Effector memory CD8-positive, alpha-beta T cell (primary cell): ENCODE data around the gene AQP7.
"Not testable (repeated sequence)": the region's sequence is repeated elsewhere in the genome, so short reads cannot be mapped to it uniquely, and the experiment has no call there.

Experiments
- ATAC-seq: fragments of 150-1000 bp; cut with Tn5 transposase; replicated peaks from 2 replicates; pipeline ENCODE4 v1.10.0; 2021; ENCODE audit warnings: mild to moderate bottlenecking, moderate library complexity
- DNase-seq, 3 experiments: peaks; one replicate each; pipeline ENCODE4 v3.0.0; 2021
- H3K27ac Mint-ChIP-seq, 2 donors: one replicate each; pipeline ENCODE4 v1.8.0; 2022; ENCODE audit warnings: mild to moderate bottlenecking in 2 of 2, mixed read lengths in 2 of 2, moderate library complexity in 2 of 2
- H3K27me3 Mint-ChIP-seq, 2 donors: one replicate each; pipeline ENCODE4 v1.8.0; 2022; ENCODE audit warnings: mixed read lengths in 2 of 2
- H3K36me3 Mint-ChIP-seq: one replicate; pipeline ENCODE4 v1.8.0; 2022; ENCODE audit warnings: mild to moderate bottlenecking, moderate library complexity, mixed read lengths; ENCODE audit not compliant: insufficient read depth
- H3K4me1 Mint-ChIP-seq, 2 donors: one replicate each; pipeline ENCODE4 v1.8.0; 2022; ENCODE audit warnings: low read depth in 2 of 2, mixed read lengths in 2 of 2
- H3K4me3 Mint-ChIP-seq, 2 donors: one replicate each; pipeline ENCODE4 v1.8.0; 2022; ENCODE audit warnings: mild to moderate bottlenecking in 2 of 2, mixed read lengths in 2 of 2, moderate library complexity in 2 of 2
- H3K9me3 Mint-ChIP-seq, 2 donors: one replicate each; pipeline ENCODE4 v1.8.0; 2022; ENCODE audit warnings: mixed read lengths in 2 of 2

Gene AQP7

DNA sequence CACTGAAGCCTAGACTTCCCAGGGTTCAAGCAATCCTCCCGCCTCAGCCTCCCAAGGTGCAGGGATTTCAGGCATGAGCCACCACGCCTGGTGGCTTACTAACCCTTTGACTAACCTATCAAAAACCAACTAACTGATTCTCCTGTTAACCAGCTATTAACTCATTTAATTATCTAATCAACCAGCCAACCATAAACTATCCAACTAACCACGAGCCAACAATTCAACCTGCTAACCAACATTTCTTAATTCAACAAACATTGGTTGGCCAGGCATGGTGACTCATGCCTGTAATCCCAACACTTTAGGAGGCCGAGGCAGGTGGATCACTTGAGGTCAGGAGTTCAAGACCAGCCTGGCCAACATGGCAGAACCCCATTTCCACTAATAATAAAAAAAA, 3.3 kb downstream of the AQP7 start:
- not testable (repeated sequence) for H3K9me3 Mint-ChIP-seq, H3K27ac Mint-ChIP-seq, H3K4me3 Mint-ChIP-seq, H3K36me3 Mint-ChIP-seq, DNase-seq, H3K4me1 Mint-ChIP-seq, ATAC-seq
- peaks cover 8 to 19% of the 10 kb centered on the region in 2 donors for H3K27me3 Mint-ChIP-seq

DNA sequence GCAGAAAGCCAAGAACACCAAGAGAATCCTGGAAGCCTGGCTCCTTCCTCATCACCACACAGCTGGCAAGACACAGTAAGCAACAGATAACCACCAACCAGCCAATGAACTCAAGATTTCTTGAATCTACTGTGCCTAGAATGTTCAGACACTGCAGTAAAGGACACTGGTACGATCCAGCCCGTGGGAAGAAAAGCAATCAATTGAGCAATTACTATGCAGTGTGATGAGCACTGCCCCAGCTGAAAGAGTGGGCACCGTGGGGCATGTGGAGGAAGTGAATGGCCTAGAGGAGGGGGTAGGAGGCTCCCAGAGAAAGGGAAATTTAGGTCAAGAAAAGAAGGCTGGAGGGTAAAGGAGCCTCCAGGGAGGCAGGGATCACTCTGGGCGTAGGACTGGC, 4.6 kb downstream of the AQP7 start:
- not testable (repeated sequence) for H3K27ac Mint-ChIP-seq, H3K4me1 Mint-ChIP-seq, H3K4me3 Mint-ChIP-seq, H3K9me3 Mint-ChIP-seq, ATAC-seq, H3K36me3 Mint-ChIP-seq, DNase-seq
- peaks cover 13 to 31% of the 10 kb centered on the region in 2 donors for H3K27me3 Mint-ChIP-seq

DNA sequence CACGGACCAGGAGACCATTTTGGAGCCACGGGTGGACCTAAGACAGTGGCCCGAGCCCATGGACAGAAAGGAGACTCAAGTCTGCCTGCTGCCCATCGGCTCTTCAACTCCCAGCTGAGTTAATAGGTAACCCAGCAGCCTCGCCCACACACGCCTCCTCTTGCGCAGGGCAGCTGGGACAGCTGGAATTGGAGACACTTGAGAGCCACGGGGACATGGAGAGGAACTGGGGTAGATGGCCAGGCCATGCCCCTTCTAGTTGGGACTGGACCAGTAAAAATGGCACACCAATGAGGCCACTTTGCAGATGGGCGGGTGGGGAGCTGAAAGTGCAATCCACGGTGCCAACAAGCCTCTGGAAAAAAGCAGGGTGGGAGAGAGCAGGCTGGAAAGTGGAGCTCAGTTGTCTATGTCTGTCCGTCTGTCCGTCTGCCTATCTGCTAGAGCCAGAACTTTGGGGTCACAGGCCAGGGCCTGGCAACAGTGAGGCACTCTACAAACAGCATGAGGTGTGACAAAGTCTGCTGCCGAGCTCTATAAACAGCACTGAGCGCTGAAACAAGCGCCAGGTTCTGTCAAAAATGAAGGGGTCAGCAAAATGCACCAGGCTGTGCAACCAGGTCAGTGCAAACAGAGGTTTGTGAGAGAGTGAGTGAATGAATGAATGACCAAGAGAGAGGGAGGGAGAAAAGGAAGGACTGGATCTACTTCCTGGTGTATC, 7.0 kb downstream of the AQP7 start:
- not testable (repeated sequence) for H3K27ac Mint-ChIP-seq, H3K36me3 Mint-ChIP-seq, H3K4me1 Mint-ChIP-seq, H3K9me3 Mint-ChIP-seq, DNase-seq, ATAC-seq, H3K4me3 Mint-ChIP-seq
- peaks cover 15 to 42% of the 10 kb centered on the region in 2 donors for H3K27me3 Mint-ChIP-seq

DNA sequence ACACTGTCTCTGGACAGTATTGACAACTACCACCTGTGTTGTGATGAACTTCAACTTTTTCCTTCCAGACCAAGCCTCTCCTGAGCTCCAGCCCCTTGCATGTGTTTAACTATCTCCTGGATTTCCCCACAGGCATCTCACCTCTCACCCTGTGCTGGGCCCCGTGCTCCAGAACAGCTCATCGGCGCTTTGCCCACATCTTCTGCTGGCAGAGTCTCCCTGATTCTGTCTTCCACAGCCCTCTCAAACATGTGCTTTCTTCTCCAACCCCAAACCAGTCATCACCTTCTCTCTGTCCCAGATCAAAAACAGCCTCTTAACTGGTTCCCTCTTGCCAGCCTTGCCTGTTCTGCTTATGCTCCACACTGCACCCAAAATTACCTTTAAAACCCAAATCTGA, 8.4 kb downstream of the AQP7 start:
- ATAC-seq, H3K36me3 Mint-ChIP-seq, H3K4me3 Mint-ChIP-seq, H3K9me3 Mint-ChIP-seq, DNase-seq, H3K4me1 Mint-ChIP-seq, H3K27ac Mint-ChIP-seq: not testable (repeated sequence)
- peaks cover 20 to 50% of the 10 kb centered on the region in 2 donors for H3K27me3 Mint-ChIP-seq

DNA sequence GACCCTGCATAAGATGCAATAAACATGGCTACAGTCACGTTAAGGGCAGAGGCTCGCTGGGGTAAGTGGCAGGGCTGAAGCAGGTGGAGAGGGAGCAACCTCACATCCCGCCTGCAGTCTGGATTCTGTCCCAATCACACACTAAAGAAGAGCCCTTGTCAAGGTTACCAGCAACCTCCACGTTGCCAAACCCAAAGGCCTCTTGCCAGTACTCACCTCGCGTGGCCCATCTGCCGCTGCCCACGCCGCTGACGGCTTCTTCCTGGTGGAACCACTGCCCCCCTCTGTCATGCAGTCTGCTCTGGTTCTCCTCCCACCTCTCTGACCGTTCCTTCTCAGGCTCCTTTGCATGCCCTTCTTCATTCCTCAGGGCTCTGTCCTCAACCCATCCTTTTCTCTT, 8.8 kb downstream of the AQP7 start:
- H3K36me3 Mint-ChIP-seq = no peaks in the 10 kb centered on the region
- no peak overlapping the region for H3K27ac Mint-ChIP-seq
- no peak for DNase-seq
- H3K4me1 Mint-ChIP-seq = no peaks in the 10 kb centered on the region
- no peak overlapping the region for H3K4me3 Mint-ChIP-seq
- H3K9me3 Mint-ChIP-seq = no peaks in the 10 kb centered on the region
- H3K27me3 Mint-ChIP-seq = peaks cover 20 to 53% of the 10 kb centered on the region in 2 donors
- no peak for ATAC-seq

DNA sequence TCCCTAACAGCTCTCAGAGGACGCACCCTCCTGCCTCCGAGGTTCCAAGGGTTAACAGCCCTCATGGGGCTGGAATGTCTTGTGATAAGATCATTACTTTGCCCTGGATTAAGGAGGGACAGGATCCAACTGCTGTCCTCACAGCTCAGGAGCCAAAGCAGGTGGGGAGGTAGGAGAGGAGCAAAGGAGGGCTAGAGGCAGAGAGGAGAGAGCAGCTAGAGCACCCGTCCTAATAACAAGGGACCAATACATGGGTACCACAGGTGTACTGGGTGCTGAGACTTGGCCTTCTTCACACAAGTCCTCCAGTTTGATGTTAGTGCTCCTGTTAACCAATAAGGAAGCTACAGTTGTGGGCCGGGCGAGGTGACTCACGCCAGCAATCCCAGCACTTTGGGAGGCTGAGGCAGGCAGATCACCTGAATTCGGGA, 9.8 kb downstream of the AQP7 start:
- ATAC-seq, H3K27ac Mint-ChIP-seq, H3K36me3 Mint-ChIP-seq, DNase-seq, H3K9me3 Mint-ChIP-seq, H3K4me3 Mint-ChIP-seq, H3K4me1 Mint-ChIP-seq: not testable (repeated sequence)
- H3K27me3 Mint-ChIP-seq = peaks cover 29 to 63% of the 10 kb centered on the region in 2 donors

DNA sequence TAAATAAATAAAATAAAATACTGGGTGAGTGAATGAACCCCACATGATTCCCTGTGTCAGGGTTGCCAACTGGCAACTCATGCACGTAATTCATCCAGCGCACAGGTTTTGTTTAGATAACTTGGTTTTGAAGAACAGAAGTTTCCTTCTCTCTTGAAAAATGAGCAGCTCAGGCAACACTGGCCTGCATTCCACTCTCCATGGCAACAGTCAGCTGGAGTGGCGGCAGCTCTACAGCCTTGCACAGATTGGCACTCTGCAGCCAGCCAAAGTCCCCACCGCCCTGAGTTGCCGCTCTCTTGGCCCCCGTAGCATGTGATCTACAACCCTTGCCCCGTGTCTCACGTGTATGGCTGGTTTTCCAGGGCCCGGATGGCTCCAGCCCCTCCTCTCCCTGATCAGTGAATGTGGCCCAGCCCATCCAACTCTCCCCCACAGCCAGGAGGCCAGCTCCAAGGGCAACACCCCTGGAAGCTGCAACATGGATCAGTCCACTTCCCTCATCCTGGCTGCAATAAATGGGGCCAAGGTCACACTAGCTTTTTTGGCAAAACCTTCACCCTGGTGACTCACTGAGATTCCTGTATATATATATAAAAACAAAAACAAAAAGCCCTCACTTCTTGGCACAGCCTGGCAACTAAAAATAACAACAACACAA, 11.1 kb downstream of the AQP7 start:
- not testable (repeated sequence) for H3K4me3 Mint-ChIP-seq, ATAC-seq, H3K9me3 Mint-ChIP-seq, H3K4me1 Mint-ChIP-seq, H3K36me3 Mint-ChIP-seq, DNase-seq
- Mint-ChIP-seq H3K27ac (peak overlapping the region in 1 of 2 donors; percentile 41), H3K27me3 (peaks cover 31 to 68% of the 10 kb centered on the region in 2 donors)

DNA sequence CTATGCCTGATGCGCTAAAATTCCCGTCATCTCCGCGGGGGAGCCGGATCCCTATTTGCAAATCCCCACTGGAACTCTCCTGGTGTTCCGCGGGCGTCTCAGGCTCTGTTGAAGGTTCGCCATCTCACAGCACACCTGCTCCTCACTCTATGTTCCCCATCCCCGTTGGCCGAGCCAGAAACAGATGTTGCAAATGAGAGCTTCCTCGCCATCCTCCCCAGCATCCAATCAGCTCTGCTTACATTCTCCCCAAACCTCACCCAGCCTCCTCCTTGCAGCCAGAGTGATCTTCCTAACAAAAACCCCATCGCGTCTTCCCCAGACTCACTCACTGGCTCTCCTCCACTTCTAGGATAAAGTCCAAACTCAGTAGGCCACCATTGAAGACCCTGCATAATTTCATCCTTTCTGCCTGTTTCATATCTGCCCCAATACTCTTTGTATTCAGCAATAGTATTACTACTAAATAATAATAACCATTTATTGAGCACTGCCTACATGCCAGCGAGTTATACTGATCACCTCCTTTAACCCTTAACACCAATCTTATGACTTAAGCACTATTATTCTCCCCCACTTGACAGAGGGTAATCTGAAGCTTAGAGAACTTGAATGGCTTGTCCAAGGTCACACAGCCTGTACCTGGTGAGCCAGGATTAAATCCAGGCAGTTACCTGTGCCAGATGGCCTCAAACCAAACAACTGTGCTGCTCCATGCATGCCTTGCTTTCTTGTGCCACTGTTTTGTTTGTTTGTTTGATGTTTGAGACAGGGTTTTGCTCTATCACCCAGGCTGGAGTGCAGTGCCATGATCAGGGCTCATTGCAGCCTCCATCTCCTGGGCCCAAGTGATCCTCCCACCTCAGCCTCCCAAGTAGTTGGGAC, 14.0 kb downstream of the AQP7 start:
- no peak overlapping the region for H3K27ac Mint-ChIP-seq
- no peaks in the 10 kb centered on the region for H3K36me3 Mint-ChIP-seq
- no peak for DNase-seq
- ATAC-seq = no peak
- H3K4me3 Mint-ChIP-seq = no peak overlapping the region
- no peaks in the 10 kb centered on the region for H3K4me1 Mint-ChIP-seq
- H3K27me3 Mint-ChIP-seq = peaks cover 18 to 41% of the 10 kb centered on the region in 2 donors
- H3K9me3 Mint-ChIP-seq = no peaks in the 10 kb centered on the region

DNA sequence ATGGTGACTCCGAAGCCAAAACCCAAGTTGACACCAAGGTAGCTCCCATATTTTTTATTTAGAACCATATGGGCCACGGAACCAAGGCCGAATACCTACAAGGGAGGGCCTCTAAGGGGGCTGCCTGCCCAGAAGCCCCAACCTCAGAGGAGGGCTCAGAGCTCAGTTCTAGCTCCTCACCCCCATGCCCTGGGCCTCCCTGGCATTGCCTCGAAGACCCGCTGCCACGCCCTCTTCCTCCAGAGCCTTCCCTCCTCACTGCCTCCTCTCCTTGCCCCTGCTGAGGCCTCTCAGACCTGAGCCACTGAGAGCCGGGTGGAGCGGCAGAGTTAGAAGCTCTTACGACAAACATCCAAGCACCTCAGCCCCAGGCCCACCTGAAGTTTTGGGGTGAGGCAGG, 15.4 kb downstream of the AQP7 start:
- not testable (repeated sequence) for H3K4me1 Mint-ChIP-seq, ATAC-seq
- peaks cover 18 to 29% of the 10 kb centered on the region in 2 donors for H3K27me3 Mint-ChIP-seq

DNA sequence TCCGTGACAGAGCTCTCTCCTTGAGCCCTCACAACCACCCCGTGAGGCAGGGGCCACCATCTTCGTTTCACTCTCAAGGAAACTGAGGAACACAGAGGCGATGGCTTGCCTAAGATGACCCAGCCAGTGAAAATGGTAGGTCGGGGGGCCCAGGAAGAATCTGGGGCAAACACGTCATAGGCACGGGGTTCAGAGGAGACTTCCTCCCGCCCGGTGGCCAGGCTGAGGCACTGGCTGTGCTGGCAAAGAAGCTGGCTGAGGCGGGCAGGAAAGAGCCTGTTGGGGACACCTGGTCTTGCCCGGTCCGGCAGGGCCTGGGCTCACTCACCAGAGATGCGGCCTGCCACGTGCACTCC, 15.7 kb downstream of the AQP7 start:
- H3K36me3 Mint-ChIP-seq, H3K4me1 Mint-ChIP-seq, H3K9me3 Mint-ChIP-seq, ATAC-seq, DNase-seq, H3K27ac Mint-ChIP-seq, H3K4me3 Mint-ChIP-seq: not testable (repeated sequence)
- peaks cover 18 to 29% of the 10 kb centered on the region in 2 donors for H3K27me3 Mint-ChIP-seq

More for the DNA sequence above, 15.4 kb downstream of the AQP7 start:
- H3K4me3 Mint-ChIP-seq, H3K36me3 Mint-ChIP-seq, H3K27ac Mint-ChIP-seq, H3K9me3 Mint-ChIP-seq, DNase-seq: not testable (repeated sequence)

DNA sequence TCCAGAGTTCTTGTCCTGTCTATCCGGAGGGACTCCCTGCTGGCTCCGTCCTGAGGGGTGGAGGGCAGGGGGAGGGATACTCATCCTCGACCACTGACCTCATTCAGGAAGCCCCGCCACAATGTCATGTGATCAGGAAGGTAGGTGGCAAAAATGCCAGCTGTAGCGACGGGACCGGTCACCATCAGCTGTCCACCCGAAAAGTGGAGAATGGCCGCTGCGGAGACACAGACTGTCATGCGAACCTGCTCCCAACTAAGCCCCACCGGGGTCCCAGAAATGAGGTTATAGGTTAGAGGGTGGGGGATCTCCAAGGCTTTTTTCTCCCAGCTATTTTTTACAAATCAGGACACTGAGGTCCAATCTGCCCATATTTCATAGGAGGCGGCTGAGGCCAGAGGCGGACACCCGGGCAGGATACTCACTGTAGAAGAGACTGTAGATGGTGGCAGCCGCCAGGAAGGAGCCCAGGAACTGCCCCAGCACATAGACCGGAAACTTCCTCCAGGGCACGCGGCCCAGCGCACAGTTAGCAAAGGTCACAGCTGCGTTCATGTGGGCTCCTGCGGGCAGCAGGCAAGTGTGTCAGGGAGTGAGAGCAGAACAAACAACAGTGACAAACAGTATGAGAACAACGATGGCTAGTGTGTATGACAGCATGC, 16.3 kb downstream of the AQP7 start:
- not testable (repeated sequence) for H3K27ac Mint-ChIP-seq, H3K36me3 Mint-ChIP-seq, DNase-seq, H3K9me3 Mint-ChIP-seq, H3K4me1 Mint-ChIP-seq, H3K4me3 Mint-ChIP-seq, ATAC-seq
- H3K27me3 Mint-ChIP-seq = peaks cover 18 to 29% of the 10 kb centered on the region in 2 donors

DNA sequence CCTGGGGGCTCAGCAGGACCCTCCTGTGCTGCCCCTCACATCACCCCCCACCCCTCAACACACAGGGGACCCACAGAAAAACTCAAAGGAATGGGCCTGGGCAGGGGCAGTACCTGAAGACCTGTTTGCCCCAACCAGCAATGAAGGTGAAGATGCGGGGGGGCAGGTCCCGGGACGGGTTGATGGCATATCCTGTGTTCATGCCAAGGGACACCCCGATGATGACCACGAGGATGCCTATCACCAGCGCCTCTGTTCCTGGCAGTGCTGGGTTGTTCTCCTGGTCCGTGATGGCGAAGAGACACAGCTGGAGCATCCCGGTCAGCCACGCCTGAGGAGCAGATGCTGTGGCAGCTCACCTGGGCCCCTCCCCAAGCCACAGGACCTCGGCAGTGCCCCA, 16.8 kb downstream of the AQP7 start:
- peaks cover 18 to 28% of the 10 kb centered on the region in 2 donors for H3K27me3 Mint-ChIP-seq
- not testable (repeated sequence) for H3K36me3 Mint-ChIP-seq, H3K9me3 Mint-ChIP-seq, ATAC-seq, DNase-seq, H3K27ac Mint-ChIP-seq, H3K4me3 Mint-ChIP-seq, H3K4me1 Mint-ChIP-seq

DNA sequence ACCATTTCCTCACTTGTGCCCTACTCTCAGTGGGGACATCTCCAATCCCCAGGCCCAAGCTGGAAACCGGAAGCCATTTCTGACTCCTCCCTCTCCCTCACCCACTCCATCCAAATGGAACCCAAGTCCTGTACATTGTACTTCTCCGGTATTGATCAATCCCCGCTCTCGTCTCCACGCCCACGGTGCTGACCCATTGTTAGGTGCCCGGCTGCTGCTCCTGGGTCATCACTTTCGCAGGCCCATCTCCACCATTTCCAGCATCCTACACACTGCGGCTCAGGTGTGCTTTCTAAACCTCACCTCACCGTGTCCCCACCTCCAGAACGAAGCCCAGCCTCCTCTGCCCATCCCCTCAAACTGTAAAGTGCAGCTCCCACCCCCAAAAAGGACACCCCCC, 19.0 kb downstream of the AQP7 start:
- not testable (repeated sequence) for H3K36me3 Mint-ChIP-seq, H3K4me1 Mint-ChIP-seq, H3K27ac Mint-ChIP-seq, DNase-seq, H3K4me3 Mint-ChIP-seq, ATAC-seq, H3K9me3 Mint-ChIP-seq
- H3K27me3 Mint-ChIP-seq = peaks cover 10 to 12% of the 10 kb centered on the region in 2 donors
